DMS114 treated with DMSO at 0.1 percent for 48 hours (cell line): ENCODE measurements around the gene KIAA0586.
"Not testable (repeated sequence)": the region's sequence is repeated elsewhere in the genome, so short reads cannot be mapped to it uniquely, and the experiment has no call there.

Source experiments
- DNase-seq: peaks from one replicate; lab custom pipeline; 2025; ENCODE audit not compliant: unreplicated experiment; lab: John Stamatoyannopoulos, UW

The KIAA0586 gene

GRCh38 chr14:58463147-58463546, 35.6 kb downstream of the KIAA0586 start:
- DNase-seq: no peak

- no peak for DNase-seq
Observed at GRCh38 chr14:58464652-58465051, 37.1 kb downstream of the KIAA0586 start.

- no peak for DNase-seq
Observed at GRCh38 chr14:58465421-58465820, 37.9 kb downstream of the KIAA0586 start.

DNA sequence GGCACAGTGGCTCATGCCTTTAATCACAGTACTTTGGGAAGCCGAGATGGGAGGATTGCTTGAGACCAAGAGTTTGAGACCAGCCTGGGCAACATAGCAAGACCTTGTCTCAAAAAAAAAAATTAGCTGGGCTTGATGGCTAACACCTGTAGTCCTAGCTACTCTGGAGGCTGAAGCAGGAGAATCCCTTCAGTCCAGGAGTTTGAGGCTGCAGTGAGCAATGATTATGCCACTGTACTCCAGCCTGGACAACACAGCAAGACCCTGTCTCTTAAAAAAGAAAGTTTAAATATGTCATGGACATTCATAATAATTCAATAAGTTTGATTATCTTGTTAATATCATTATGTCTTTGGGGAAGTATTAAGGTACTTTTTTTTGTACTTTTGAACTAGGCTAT, 38.9 kb downstream of the KIAA0586 start:
- no peak for DNase-seq

DNA sequence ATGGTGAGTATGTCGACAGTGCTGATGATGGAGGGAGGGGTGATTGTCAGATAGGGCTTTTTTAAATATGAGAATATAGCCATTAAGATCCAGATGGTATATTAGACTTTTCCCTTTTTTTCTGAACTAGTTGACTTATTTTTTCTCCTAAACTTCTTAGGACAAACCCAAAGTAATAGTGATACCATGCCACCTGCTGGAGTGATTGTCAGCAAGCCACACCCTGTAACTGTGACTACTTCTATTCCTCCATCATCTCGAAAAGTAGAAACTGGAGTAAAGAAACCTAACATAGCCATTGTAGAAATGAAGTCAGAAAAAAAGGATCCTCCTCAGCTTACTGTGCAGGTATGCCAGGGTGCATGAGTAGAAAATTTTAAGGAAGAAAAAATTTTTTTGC, 40.1 kb downstream of the KIAA0586 start:
- no peak for DNase-seq

DNA sequence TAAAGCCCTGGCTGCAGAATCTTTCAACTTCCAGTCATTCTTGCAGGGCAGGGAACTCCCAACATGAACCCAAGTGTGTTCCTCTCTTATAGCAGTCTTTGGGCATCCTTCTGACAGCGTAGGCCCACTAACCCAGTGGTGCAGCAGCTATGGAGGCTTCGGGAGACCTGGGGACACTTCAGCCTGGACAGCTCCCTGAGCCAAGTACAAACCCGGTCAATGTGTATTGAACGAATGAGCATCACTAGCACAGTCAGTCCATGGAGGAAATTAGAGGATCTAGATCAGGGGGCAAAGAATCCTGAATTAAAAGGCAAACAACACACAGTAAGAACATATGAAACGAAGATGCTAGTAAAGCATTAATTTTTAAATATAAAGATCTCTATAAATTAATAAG, 41.8 kb downstream of the KIAA0586 start:
- no peak for DNase-seq

DNA sequence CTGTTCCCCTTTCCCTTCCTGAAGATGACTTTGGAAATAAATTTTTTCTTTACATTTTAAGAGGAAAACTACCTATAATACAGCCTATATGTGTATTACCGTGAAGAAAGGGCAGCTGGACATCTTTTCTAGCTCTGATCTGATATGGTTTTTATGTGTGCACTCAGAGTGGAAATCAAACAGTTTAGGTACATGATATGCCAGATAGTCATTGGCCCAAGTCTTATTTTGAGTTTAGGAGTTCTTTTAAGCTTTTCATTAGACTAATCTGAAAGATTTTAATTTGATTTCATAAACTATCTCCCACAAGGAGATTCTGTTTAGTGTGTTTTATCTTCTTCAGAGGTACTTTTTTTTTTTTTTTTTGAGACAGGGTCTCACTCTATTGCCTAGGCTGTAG, 48.8 kb downstream of the KIAA0586 start:
- no peak for DNase-seq

DNA sequence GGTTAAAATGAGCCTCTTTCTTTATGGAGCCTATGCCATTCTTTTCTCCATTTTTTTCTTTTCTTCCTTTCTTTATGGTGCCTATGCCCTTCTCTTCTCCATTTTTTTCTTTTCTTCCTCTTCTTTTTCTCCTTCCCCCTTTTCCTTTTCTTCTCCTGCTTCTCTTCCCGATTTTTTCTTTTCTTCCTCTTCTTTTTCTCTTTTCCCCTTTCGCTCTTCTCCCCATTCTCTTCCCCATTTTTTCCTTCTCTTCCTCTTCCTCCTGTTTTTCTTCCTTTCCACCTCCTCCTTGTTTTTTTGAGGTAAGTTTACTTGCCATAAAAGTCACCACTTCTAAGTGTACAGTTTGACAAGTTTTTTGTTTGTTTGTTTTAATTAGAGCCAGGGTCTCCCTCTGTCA, 50.1 kb downstream of the KIAA0586 start:
- DNase-seq: no peak

GRCh38 chr14:58478329-58478728, 50.8 kb downstream of the KIAA0586 start:
- DNase-seq: not testable (repeated sequence)

- DNase-seq: no peak
Observed at GRCh38 chr14:58479975-58480374, 52.5 kb downstream of the KIAA0586 start.

- no peak for DNase-seq
Observed at GRCh38 chr14:58484176-58484575, 56.7 kb downstream of the KIAA0586 start.

- DNase-seq: no peak
Observed at GRCh38 chr14:58488550-58488949, 61.0 kb downstream of the KIAA0586 start.

DNA sequence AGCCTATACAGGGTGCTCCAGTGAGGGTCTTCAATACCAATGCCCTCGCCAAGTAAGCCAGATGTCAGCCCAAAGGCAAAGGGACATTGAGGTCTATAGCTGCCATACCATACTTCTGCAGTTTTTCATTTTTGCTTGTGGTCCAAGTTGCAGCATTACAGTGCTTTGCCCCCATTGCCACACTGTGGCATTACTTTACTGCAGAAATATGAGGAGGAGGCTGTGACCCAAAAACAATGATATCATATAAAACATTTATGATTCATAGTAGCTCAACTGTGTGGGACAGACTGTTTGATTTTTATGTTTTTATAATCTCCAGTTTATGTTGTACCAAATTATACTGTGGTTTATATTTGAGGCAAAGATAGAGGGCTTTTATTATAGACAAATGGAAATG, 64.1 kb downstream of the KIAA0586 start:
- no peak for DNase-seq

DNA sequence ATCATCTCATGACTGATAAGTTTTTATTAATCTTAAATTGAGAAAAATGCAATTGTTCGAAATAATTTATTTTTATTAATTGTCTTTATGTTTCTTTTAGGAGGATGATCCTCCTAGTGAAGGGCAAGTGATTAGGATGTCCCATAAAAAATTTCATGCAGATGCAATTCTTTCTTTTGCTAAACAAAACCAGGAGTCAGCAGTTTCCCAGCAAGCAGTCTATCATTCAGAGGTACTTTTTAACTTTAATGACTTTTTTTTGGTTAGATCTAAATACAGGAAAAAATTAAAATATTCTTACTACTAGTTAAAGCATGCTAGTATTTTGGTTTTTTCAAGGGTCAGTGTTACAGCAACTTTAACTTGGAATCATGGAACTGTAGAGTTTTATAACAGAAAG, 64.5 kb downstream of the KIAA0586 start:
- DNase-seq: no peak

GRCh38 chr14:58501214-58501816, 73.8 kb downstream of the KIAA0586 start:
- DNase-seq: peak; percentile 60

DNA sequence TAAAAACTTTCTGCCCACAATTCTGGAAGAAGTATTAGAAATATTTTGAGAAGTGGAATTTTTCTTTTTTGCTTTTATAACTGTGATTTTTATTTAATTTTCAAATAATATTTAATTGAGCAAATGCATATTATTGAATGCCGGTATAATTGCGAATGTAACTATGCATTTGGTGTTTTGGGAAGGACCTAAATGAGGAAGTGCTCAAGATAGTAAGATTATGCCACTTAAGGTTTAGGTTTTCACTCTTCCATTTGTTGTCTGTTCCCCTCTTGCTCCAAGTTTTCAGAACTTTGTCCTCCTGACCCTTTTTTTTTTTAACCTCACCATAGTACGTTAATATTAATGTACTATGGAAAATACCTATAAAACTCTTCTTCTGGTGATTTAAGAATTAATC, 85.8 kb downstream of the KIAA0586 start:
- no peak for DNase-seq

- DNase-seq: no peak
Observed at GRCh38 chr14:58517592-58517991, 90.1 kb downstream of the KIAA0586 start.

DNA sequence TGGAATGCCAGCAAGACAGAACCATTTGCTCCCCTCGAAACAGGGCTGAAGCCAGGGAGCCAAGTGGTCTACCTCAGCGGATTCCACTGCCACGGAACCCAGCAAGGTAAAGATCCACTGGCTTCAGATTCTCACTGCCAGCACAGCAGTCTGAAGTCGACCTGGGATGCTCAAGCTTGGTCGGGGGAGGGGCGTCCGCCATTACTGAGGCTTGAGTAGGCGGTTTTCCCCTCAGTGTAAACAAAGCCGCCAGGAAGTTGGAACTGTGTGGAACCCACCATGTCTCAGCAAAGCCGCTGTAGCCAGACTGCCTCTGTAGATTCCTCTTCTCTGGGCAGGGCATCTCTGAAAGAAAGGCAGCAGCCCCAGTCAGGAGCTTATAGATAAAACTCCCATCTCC, 98.2 kb downstream of the KIAA0586 start:
- not testable (repeated sequence) for DNase-seq

GRCh38 chr14:58533446-58533845, 105.9 kb downstream of the KIAA0586 start:
- DNase-seq: no peak

DNA sequence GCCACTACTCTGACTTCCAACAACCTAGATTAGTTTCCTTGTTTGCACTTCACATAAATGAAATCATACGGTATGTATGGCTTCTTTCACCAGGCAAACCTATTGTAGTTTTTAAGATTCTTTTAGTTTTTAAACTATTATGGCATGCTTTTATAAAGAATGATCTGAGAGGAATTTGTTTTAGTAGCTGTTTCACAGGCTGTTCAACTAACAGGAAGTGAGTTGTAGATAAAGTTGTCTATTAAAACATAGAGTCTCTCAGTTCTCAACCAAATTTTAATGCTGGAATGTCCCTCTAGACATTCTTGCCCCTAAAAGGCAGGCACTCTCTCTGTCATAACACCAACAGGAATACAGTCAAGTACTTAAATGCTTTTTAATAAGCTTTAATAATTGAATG, 107.5 kb downstream of the KIAA0586 start:
- no peak for DNase-seq

- DNase-seq: no peak
Observed at GRCh38 chr14:58537004-58537403, 109.5 kb downstream of the KIAA0586 start.

GRCh38 chr14:58540749-58541632, 113.5 kb downstream of the KIAA0586 start:
- DNase-seq: no peak

DNA sequence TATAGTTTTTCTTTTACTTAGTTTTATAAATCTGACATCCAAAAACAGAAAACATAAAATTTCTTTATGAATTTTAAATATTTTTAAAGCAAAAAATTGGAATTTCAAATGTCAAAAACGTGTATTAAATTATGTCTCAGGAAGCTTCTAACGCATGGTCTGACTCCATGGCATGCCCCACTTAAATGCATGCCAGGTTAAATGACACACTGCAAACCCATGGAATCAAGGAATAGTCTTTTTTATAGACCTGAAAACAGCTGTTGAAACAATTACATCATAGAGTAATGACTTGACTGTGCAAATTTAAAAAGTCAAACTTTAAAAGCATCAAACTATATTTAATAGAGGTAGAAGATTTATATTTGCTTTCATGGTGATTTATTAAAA, 114.1 kb downstream of the KIAA0586 start:
- DNase-seq: no peak
